SK-N-SH (cell line): Measurements from ENCODE around the gene USP28. TPM values are rescaled to one million over a fixed set of nuclear protein-coding genes. Genes with fewer than 3 reads are reported as not detected.

Source experiments
- CTCF ChIA-PET: fragments of 300-600, 350-600 bp; formaldehyde crosslinking; extraction: SDS; loops from one replicate; lab custom pipeline; 2021; lab: Yijun Ruan, JAX
- POLR2A ChIA-PET: fragments of 350-600 bp; sonication (Branson Sonifier 250); formaldehyde crosslinking; extraction: SDS; loops from one replicate; lab custom pipeline; 2020; ENCODE audit warnings: antibody characterized with exemption, inconsistent platforms; lab: Yijun Ruan, JAX
- DNase-seq: peaks from one replicate; pipeline ENCODE4 v3.0.0; 2012
- H2AFZ ChIP-seq: fragments of 200-600 bp; sonication (generic); 2 replicates; pipeline ENCODE4 v1.8.1; 2016; ENCODE audit warnings: antibody characterized with exemption, mild to moderate bottlenecking, low read depth
- H3F3A ChIP-seq: fragments of 200-600 bp; sonication (generic); replicated peaks from 2 replicates; pipeline ENCODE3; 2016; ENCODE audit warnings: antibody characterized with exemption, mild to moderate bottlenecking; ENCODE audit not compliant: insufficient read depth
- H3K27ac ChIP-seq, 2 experiments: fragments of 200-500 bp in 1 of 2; fragments of 200-600 bp in 1 of 2; sonication (Bioruptor generic) in 1 of 2; sonication (generic), shearing (Covaris generic) in 1 of 2; 2 replicates each; pipeline versions ENCODE4 v1.5.1 to v1.6.1; 2014 to 2016; ENCODE audit warnings: low read depth in 2 of 2, inconsistent platforms in 1 of 2, low read length in 1 of 2, mild to moderate bottlenecking in 1 of 2, mixed read lengths in 1 of 2
- H3K27me3 ChIP-seq: fragments of 200-600 bp; sonication (generic), shearing (Covaris generic); 2 replicates; pipeline ENCODE4 v1.6.1; 2016; ENCODE audit warnings: mixed run types; ENCODE audit not compliant: insufficient read depth
- H3K36me3 ChIP-seq, 2 experiments: fragments of 200-500 bp in 1 of 2; fragments of 200-600 bp in 1 of 2; sonication (Bioruptor generic) in 1 of 2; sonication (generic) in 1 of 2; replicated peaks in 1 of 2; 2 replicates each; pipeline versions ENCODE3 to v1.5.1; 2014 to 2016; ENCODE audit warnings: low read length in 1 of 2, mild to moderate bottlenecking in 1 of 2; ENCODE audit not compliant: insufficient read depth in 2 of 2, control insufficient read depth in 1 of 2
- H3K4me1 ChIP-seq, 2 experiments: fragments of 200-500 bp in 1 of 2; fragments of 200-600 bp in 1 of 2; sonication (Bioruptor generic) in 1 of 2; sonication (generic), shearing (Covaris generic) in 1 of 2; 2 replicates each; pipeline versions ENCODE4 v1.5.1 to v1.6.1; 2014 to 2016; ENCODE audit warnings: low read depth in 1 of 2, low read length in 1 of 2, mixed run types in 1 of 2; ENCODE audit not compliant: insufficient read depth in 2 of 2, control insufficient read depth in 1 of 2
- H3K4me2 ChIP-seq: fragments of 200-600 bp; sonication (generic), shearing (Covaris generic); 2 replicates; pipeline ENCODE4 v1.6.1; 2017; ENCODE audit warnings: mixed run types
- H3K4me3 ChIP-seq, 2 experiments: fragments of 200-500 bp in 1 of 2; fragments of 200-600 bp in 1 of 2; sonication (Bioruptor generic) in 1 of 2; sonication (generic), shearing (Covaris generic) in 1 of 2; 2 replicates each; pipeline versions ENCODE4 v1.5.1 to v1.8.1; 2014 to 2016; ENCODE audit warnings: low read depth in 2 of 2, inconsistent platforms in 1 of 2, low read length in 1 of 2, mild to moderate bottlenecking in 1 of 2, mixed read lengths in 1 of 2, moderate library complexity in 1 of 2
- H3K79me2 ChIP-seq: fragments of 200-600 bp; sonication (generic); 2 replicates; pipeline ENCODE4 v1.8.1; 2017; ENCODE audit warnings: mild to moderate bottlenecking; ENCODE audit not compliant: insufficient read depth
- H3K9ac ChIP-seq: fragments of 200-600 bp; sonication (generic); 2 replicates; pipeline ENCODE4 v1.6.1; 2017; ENCODE audit warnings: mixed run types
- H3K9me2 ChIP-seq: fragments of 200-600 bp; sonication (generic); 2 replicates; pipeline ENCODE4 v1.6.1; 2017; ENCODE audit warnings: mixed run types
- H3K9me3 ChIP-seq: fragments of 200-600 bp; sonication (generic); 2 replicates; pipeline ENCODE4 v1.6.1; 2017; ENCODE audit warnings: mixed run types, mild to moderate bottlenecking, moderate library complexity
- H4K20me1 ChIP-seq: fragments of 200-600 bp; sonication (generic); 2 replicates; pipeline ENCODE4 v1.6.1; 2017; ENCODE audit warnings: mild to moderate bottlenecking, mixed run types; ENCODE audit not compliant: insufficient read depth
- CTCF ChIP-seq: fragments of 200-600 bp; sonication (generic); IDR thresholded peaks from 2 replicates; pipeline ENCODE4 v1.6.1; 2017; ENCODE audit warnings: antibody characterized with exemption, mild to moderate bottlenecking, moderate library complexity
- ELF1 ChIP-seq: IDR thresholded peaks from 2 replicates; pipeline ENCODE4 v1.4.0; 2012
- FOSL2 ChIP-seq: IDR thresholded peaks from 2 replicates; pipeline ENCODE4 v1.4.0; 2012; ENCODE audit warnings: low read depth, mild to moderate bottlenecking, moderate library complexity, borderline replicate concordance
- FOXM1 ChIP-seq: IDR thresholded peaks from 2 replicates; pipeline ENCODE4 v1.4.0; 2012; ENCODE audit warnings: low read depth, mild to moderate bottlenecking
- GABPA ChIP-seq: IDR thresholded peaks from 2 replicates; pipeline ENCODE4 v1.4.0; 2012; ENCODE audit warnings: low read depth, mild to moderate bottlenecking
- JUND ChIP-seq: IDR thresholded peaks from 2 replicates; pipeline ENCODE4 v1.4.0; 2012
- MAX ChIP-seq: IDR thresholded peaks from 2 replicates; pipeline ENCODE4 v1.4.0; 2012; ENCODE audit warnings: low read depth
- MEF2A ChIP-seq: IDR thresholded peaks from 2 replicates; pipeline ENCODE4 v1.4.0; 2012; ENCODE audit warnings: low read depth, borderline replicate concordance
- MXI1 ChIP-seq: IDR thresholded peaks from 2 replicates; pipeline ENCODE4 v1.6.1; 2012; ENCODE audit warnings: mild to moderate bottlenecking, low read depth, low read length, improper control_type of control experiment
- PBX3 ChIP-seq: IDR thresholded peaks from 2 replicates; pipeline ENCODE4; 2012
- RFX5 ChIP-seq: IDR thresholded peaks from 2 replicates; pipeline ENCODE4 v1.6.1; 2012; ENCODE audit warnings: mild to moderate bottlenecking, improper control_type of control experiment, low read length
- SIN3A ChIP-seq: IDR thresholded peaks from 2 replicates; pipeline ENCODE4 v1.6.1; 2012; ENCODE audit warnings: low read depth, mild to moderate bottlenecking, low read length, moderate library complexity, borderline replicate concordance
- SMC3 ChIP-seq: IDR thresholded peaks from 2 replicates; pipeline ENCODE4 v1.6.1; 2012; ENCODE audit warnings: low read depth, low read length, improper control_type of control experiment
- TAF1 ChIP-seq: IDR thresholded peaks from 2 replicates; pipeline ENCODE4 v1.6.1; 2012; ENCODE audit warnings: low read depth, mild to moderate bottlenecking, low read length, moderate library complexity, borderline replicate concordance
- USF1 ChIP-seq: IDR thresholded peaks from 2 replicates; pipeline ENCODE4 v1.4.0; 2012; ENCODE audit warnings: low read depth, borderline replicate concordance
- YY1 ChIP-seq: IDR thresholded peaks from 2 replicates; pipeline ENCODE4 v1.4.0; 2012; ENCODE audit warnings: low read depth, mild to moderate bottlenecking
- ZBTB33 ChIP-seq: IDR thresholded peaks from 2 replicates; pipeline ENCODE4 v1.4.0; 2012; ENCODE audit warnings: low read depth, borderline replicate concordance
- WGBS: methylation state at CpG from one replicate; pipeline ENCODE4 v1.1.6; 2017; ENCODE audit warnings: low lambda C conversion rate; 5-methylcytosine and 5-hydroxymethylcytosine counted together
- polyA plus RNA-seq, 3 experiments: library from polyadenylated mRNA; depleted of rRNA; stranded (reverse); fragments of >200 nt; gene quantifications; 2 replicates each; pipeline ENCODE4 v1.2.3, GENCODE V29; 2012

USP28 gene
- polyA plus RNA-seq, 1 of the 3 experiments (the other 2 are of a cell fraction), result 20.0 TPM

GRCh38 chr11:113760241-113760640 lies 115.1 kb downstream of the USP28 start:
- no peak overlapping the region for H3K9ac ChIP-seq
- no peak overlapping the region for H3K4me3 ChIP-seq
- H3F3A ChIP-seq, result no peaks in the 10 kb centered on the region
- no peaks in the 10 kb centered on the region for H3K27me3 ChIP-seq
- no peaks in the 10 kb centered on the region for H3K9me2 ChIP-seq
- WGBS, result 94% methylated on average over 3 of the region's 3 CpGs
- CTCF ChIA-PET, result interaction anchor here (1.5 kb wide), 1 partner anchor 36 kb away, joined by 3 read pairs; no protein-coding TSS in a partner anchor
- no peaks in the 10 kb centered on the region for H3K9me3 ChIP-seq
- no peak for DNase-seq
- H3K36me3 ChIP-seq, result peaks cover 52 to 58% of the 10 kb centered on the region in 2 experiments
- no peak overlapping the region for H2AFZ ChIP-seq
- no peak overlapping the region for H3K27ac ChIP-seq
- POLR2A ChIA-PET, result no interaction called here
- no peak for TF ChIP-seq CTCF
- no peak for TF ChIP-seq USF1
- TF ChIP-seq TAF1, result no peak
- TF ChIP-seq MEF2A, result no peak
- no peak for TF ChIP-seq FOSL2
- no peak for TF ChIP-seq GABPA
- no peak for TF ChIP-seq FOXM1
- no peak for TF ChIP-seq SIN3A
- no peak for TF ChIP-seq ELF1
- no peak for TF ChIP-seq SMC3
- no peak for TF ChIP-seq YY1
- no peak for TF ChIP-seq JUND
- no peak for TF ChIP-seq MXI1
- no peak for TF ChIP-seq MAX
- TF ChIP-seq PBX3, result no peak
- no peak for TF ChIP-seq ZBTB33
- no peak for TF ChIP-seq RFX5
- no peaks in the 10 kb centered on the region for H4K20me1 ChIP-seq
- H3K4me2 ChIP-seq, result no peak overlapping the region
- peaks cover 27% of the 10 kb centered on the region; the same call in 1 of the 2 replicates for H3K79me2 ChIP-seq
- no peaks in the 10 kb centered on the region for H3K4me1 ChIP-seq
